Hematopoietic multipotent progenitor cell treated with erythropoietin and hydrocortisone succinate and interleukin-3 and kit ligand, for 15 days (in vitro differentiated cells): ENCODE data around the gene SLCO4C1.
"Not testable (repeated sequence)": the region's sequence is repeated elsewhere in the genome, so short reads cannot be mapped to it uniquely, and the experiment has no call there.

Experiments
- DNase-seq: peaks from one replicate; pipeline ENCODE4 v3.0.0-alpha.2; 2015; ENCODE audit warnings: low spot score

SLCO4C1 gene

GRCh38 chr5:102296178-102296817 is at the start of gene SLCO4C1:
TSS of gene SLCO4C1 (minus strand) at chr5:102296284. CDS start at chr5:102296262, 22 bp downstream.
- DNase-seq: peak; percentile 53

GRCh38 chr5:102341681-102342288 is 45.7 kb upstream of the SLCO4C1 start:
- DNase-seq: no peak

- DNase-seq: no peak
Measured at GRCh38 chr5:102324714-102325113, 28.6 kb upstream of the SLCO4C1 start.

GRCh38 chr5:102318801-102319200 is 22.7 kb upstream of the SLCO4C1 start:
- DNase-seq: not testable (repeated sequence)

GRCh38 chr5:102314328-102314727 is 18.2 kb upstream of the SLCO4C1 start:
- DNase-seq: no peak

GRCh38 chr5:102313912-102314311 is 17.8 kb upstream of the SLCO4C1 start:
- DNase-seq: no peak

- no peak for DNase-seq
Measured at GRCh38 chr5:102312586-102313370, 16.7 kb upstream of the SLCO4C1 start.

- no peak for DNase-seq
Measured at GRCh38 chr5:102309586-102309985, 13.5 kb upstream of the SLCO4C1 start.

- no peak for DNase-seq
Measured at GRCh38 chr5:102307232-102307631, 11.1 kb upstream of the SLCO4C1 start.

GRCh38 chr5:102306121-102306520 is 10.0 kb upstream of the SLCO4C1 start:
- DNase-seq: no peak

- DNase-seq: no peak
Measured at GRCh38 chr5:102295534-102296177, 428 bp downstream of the SLCO4C1 start.

GRCh38 chr5:102294886-102295395 is 1.1 kb downstream of the SLCO4C1 start:
- no peak for DNase-seq

- DNase-seq: no peak
Measured at GRCh38 chr5:102290004-102290403, 6.1 kb downstream of the SLCO4C1 start.

GRCh38 chr5:102289251-102289899 is 6.7 kb downstream of the SLCO4C1 start:
- DNase-seq: no peak

GRCh38 chr5:102288630-102289029 is 7.5 kb downstream of the SLCO4C1 start:
- DNase-seq: no peak

- no peak for DNase-seq
Measured at GRCh38 chr5:102286476-102286875, 9.6 kb downstream of the SLCO4C1 start.

- no peak for DNase-seq
Measured at GRCh38 chr5:102283102-102283797, 12.8 kb downstream of the SLCO4C1 start.

GRCh38 chr5:102279711-102280110 is 16.4 kb downstream of the SLCO4C1 start:
- DNase-seq: no peak

- no peak for DNase-seq
Measured at GRCh38 chr5:102278231-102278630, 17.9 kb downstream of the SLCO4C1 start.

- no peak for DNase-seq
Measured at GRCh38 chr5:102277144-102277543, 18.9 kb downstream of the SLCO4C1 start.

- DNase-seq: no peak
Measured at GRCh38 chr5:102271759-102272158, 24.3 kb downstream of the SLCO4C1 start.
